GM18951 (cell line): Measurements from ENCODE around the gene VOPP1.

Source experiments
- POLR2A ChIP-seq: IDR thresholded peaks from 4 replicates; pipeline ENCODE4 v1.6.1; 2011; ENCODE audit warnings: mild to moderate bottlenecking; ENCODE audit not compliant: insufficient read length, insufficient read depth; ENCODE audit errors: extremely low read depth
- in situ Hi-C: fragments of 300-500 bp; cut with MboI; formaldehyde crosslinking; loops from one replicate; pipeline ENCODE4 v1.12.0; 2022; ENCODE audit warnings: low sequenced_read_pairs, mixed read lengths, inconsistent platforms; ENCODE audit not compliant: unreplicated experiment

The VOPP1 gene

DNA sequence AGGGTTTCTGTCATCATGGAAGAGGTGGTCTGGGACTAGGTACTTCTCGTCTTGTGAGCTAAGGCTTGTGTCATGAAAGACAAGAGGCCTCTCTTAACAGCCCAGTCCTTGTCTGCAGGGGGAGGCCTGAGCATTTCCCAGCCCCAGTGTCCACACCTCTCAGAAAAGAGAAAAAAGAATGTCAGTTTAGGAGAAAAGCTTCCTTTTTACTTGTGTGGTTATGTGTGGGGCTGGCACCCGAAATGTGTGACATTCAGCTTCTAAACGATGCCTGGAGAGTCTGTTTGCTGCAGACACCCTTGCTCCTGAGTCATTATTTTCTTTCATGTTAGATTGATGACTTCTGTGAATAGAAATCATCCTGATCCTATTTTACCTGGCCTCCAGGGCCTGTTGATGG is 139.8 kb downstream of the VOPP1 start:
- in situ Hi-C loops: no loop called here
- no peak for TF ChIP-seq POLR2A

- in situ Hi-C loops: no loop called here
Observed at GRCh38 chr7:55431898-55432297, 140.4 kb downstream of the VOPP1 start.

GRCh38 chr7:55429835-55430499 is 142.3 kb downstream of the VOPP1 start:
- in situ Hi-C loops: no loop called here
- no peak for TF ChIP-seq POLR2A

More at GRCh38 chr7:55431898-55432297, 140.4 kb downstream of the VOPP1 start:
- no peak for TF ChIP-seq POLR2A

DNA sequence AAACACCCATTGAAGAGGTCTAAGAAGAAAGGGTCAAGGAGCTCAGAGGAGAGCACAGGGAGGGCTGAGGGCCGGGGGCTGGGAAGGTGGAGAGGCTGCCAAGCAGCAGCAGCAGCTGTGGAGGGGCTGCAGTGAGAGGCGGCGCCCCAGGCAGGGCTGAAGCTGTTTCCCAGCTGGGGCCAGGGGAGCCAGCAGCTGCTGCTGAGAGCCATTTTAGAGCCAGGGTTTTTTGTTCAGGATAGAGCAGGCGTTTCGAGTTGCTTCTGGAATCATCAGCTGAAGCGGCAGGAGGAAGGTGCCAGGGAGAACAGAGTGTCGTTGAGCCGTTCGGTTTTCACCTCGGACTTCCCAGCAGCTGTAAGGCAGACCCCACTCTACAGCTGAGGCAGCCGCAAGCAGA is 144.5 kb downstream of the VOPP1 start:
- in situ Hi-C loops: no loop called here
- no peak for TF ChIP-seq POLR2A

DNA sequence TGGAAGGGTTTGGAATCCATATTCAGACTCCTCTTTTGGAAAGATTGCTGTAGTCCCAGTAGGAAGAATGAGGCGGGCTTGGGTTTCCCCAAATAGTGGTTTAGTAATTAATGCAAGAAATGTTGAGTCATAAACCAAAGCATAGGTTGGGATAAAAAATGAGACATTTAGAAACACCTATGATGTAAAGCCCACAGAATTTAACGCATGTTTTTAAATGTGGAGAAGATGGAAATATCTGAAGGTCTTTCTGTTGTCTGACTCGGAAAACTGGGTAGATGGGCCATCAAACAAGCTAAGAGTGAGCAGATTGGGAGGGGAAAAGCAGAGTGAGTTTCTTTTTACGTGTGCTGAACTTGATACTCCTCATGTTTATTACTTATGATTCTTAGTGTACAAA is 145.0 kb downstream of the VOPP1 start:
- in situ Hi-C loops: no loop called here
- no peak for TF ChIP-seq POLR2A

DNA sequence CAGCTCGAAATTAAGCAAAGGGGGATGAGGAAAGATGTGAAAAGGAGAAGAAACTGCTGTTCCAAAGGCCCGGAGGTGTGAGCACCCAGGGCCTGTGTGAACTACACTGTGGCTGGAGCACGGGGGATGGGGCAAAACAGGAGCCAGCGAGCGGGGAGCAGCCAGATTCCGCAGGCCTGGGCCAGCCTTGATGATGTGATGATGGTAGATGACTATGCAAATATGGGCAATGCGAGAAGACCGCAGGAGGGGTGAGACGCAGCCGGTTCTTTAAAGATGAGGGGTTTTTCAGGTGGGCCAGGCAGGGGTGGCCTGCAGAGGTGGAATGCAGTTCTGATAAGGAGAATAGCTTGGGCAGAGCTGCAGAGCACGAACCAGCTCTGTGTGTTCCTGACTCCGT is 145.6 kb downstream of the VOPP1 start:
- no peak for TF ChIP-seq POLR2A
- in situ Hi-C loops: no loop called here

- no peak for TF ChIP-seq POLR2A
- in situ Hi-C loops: no loop called here
Observed at GRCh38 chr7:55425141-55425752, 147.1 kb downstream of the VOPP1 start.

GRCh38 chr7:55423891-55424290 is 148.4 kb downstream of the VOPP1 start:
- TF ChIP-seq POLR2A: no peak
- in situ Hi-C loops: loop anchor here (5.0 to 25.0 kb wide), 2 partner anchors 142 to 662 kb away; partner anchors contain the start of gene SEC61G

GRCh38 chr7:55423277-55423711 is 149.0 kb downstream of the VOPP1 start:
- in situ Hi-C loops: loop anchor here (5.0 to 25.0 kb wide), 2 partner anchors 141 to 661 kb away; partner anchors contain the start of gene SEC61G
- no peak for TF ChIP-seq POLR2A
